Activated CD8-positive, alpha-beta T cell treated with anti-CD3 and anti-CD28 coated beads for 36 hours (primary cell): ENCODE measurements around the gene SSTR5. TPM values are rescaled to one million over a fixed set of nuclear protein-coding genes. Genes with fewer than 3 reads are reported as not detected.

Experiments used
- ATAC-seq: fragments of 200-7000 bp; cut with Tn5 transposase; one replicate; pipeline ENCODE4 v1.10.0; 2021; ENCODE audit warnings: mild to moderate bottlenecking, moderate library complexity
- CTCF ChIA-PET: fragments of 350-600 bp; sonication (Branson Sonifier 250); formaldehyde crosslinking; loops from one replicate; lab custom pipeline; 2021; ENCODE audit warnings: antibody characterized with exemption; lab: Charles Lee
- POLR2A ChIA-PET: fragments of 350-600 bp; sonication (Branson Sonifier 250); formaldehyde crosslinking; loops from one replicate; lab custom pipeline; 2021; ENCODE audit warnings: antibody characterized with exemption; lab: Charles Lee
- DNase-seq: peaks from one replicate; pipeline ENCODE4 v3.0.0-alpha.2; 2020
- H3K27ac Mint-ChIP-seq: one replicate; pipeline ENCODE4 v1.8.0; 2021; ENCODE audit warnings: mild to moderate bottlenecking, mixed read lengths
- H3K27me3 Mint-ChIP-seq: one replicate; pipeline ENCODE4 v1.8.0; 2021; ENCODE audit warnings: mixed read lengths
- H3K36me3 Mint-ChIP-seq: one replicate; pipeline ENCODE4 v1.8.0; 2021; ENCODE audit warnings: low read depth, mixed read lengths
- H3K4me1 Mint-ChIP-seq: one replicate; pipeline ENCODE4 v1.8.0; 2021; ENCODE audit warnings: low read depth, mixed read lengths
- H3K4me3 Mint-ChIP-seq: one replicate; pipeline ENCODE4 v1.8.0; 2021; ENCODE audit warnings: mild to moderate bottlenecking, moderate library complexity, mixed read lengths
- H3K9me3 Mint-ChIP-seq: one replicate; pipeline ENCODE4 v1.8.0; 2021; ENCODE audit warnings: mixed read lengths
- intact Hi-C: fragments of 100-400 bp; cut with micrococcal nuclease; formaldehyde crosslinking; loops from one replicate; pipeline ENCODE4 v1.10.0; 2022
- total RNA-seq, 2 experiments: library from RNA; stranded (reverse); gene quantifications; one replicate each; pipeline ENCODE4 v1.2.3, GENCODE V29; 2021
- TF ChIP-seq, protein P1 (sequence below): fragments of 200-600 bp; IDR thresholded peaks from one replicate; pipeline ENCODE4 v1.8.0; 2022; ENCODE audit warnings: antibody characterized with exemption, mild to moderate bottlenecking

SSTR5 gene
- total RNA-seq, 2 experiments from 2014 or later = not detected

DNA sequence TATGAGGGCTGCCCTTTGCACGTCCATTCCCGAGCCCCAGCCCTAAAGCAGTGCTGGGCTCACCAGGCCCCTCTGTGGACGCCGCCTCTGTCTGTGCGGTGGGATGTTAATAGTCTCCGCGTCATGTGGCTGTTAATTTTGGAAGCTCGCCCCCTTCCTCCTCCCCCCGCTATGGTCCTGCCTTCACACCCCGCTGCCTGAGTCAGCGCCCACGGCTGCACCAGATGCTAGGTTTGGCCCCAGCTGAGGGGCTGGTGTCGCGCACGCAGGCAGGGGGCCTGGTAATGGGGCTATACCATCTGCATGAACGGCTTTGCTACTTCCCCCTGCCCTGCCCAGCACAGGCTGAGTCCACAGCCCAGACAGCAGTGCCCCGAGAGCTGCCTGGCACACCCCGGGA lies 4.1 kb upstream of the SSTR5 start:
- Mint-ChIP-seq H3K27ac (no peak overlapping the region), H3K4me3 (no peak overlapping the region), H3K4me1 (no peaks in the 10 kb centered on the region), H3K27me3 (peaks cover 27% of the 10 kb centered on the region), H3K9me3 (no peaks in the 10 kb centered on the region), H3K36me3 (no peaks in the 10 kb centered on the region)
- TF ChIP-seq, protein P1, sequence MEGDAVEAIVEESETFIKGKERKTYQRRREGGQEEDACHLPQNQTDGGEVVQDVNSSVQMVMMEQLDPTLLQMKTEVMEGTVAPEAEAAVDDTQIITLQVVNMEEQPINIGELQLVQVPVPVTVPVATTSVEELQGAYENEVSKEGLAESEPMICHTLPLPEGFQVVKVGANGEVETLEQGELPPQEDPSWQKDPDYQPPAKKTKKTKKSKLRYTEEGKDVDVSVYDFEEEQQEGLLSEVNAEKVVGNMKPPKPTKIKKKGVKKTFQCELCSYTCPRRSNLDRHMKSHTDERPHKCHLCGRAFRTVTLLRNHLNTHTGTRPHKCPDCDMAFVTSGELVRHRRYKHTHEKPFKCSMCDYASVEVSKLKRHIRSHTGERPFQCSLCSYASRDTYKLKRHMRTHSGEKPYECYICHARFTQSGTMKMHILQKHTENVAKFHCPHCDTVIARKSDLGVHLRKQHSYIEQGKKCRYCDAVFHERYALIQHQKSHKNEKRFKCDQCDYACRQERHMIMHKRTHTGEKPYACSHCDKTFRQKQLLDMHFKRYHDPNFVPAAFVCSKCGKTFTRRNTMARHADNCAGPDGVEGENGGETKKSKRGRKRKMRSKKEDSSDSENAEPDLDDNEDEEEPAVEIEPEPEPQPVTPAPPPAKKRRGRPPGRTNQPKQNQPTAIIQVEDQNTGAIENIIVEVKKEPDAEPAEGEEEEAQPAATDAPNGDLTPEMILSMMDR = no peak
- intact Hi-C loops = no loop called here
- ChIA-PET CTCF (interaction anchor here (1.1 kb wide), 1 partner anchor 11 kb away, joined by 5 read pairs; no protein-coding TSS in a partner anchor), POLR2A (no interaction called here)
- DNase-seq (no peak), ATAC-seq (no peak)

DNA sequence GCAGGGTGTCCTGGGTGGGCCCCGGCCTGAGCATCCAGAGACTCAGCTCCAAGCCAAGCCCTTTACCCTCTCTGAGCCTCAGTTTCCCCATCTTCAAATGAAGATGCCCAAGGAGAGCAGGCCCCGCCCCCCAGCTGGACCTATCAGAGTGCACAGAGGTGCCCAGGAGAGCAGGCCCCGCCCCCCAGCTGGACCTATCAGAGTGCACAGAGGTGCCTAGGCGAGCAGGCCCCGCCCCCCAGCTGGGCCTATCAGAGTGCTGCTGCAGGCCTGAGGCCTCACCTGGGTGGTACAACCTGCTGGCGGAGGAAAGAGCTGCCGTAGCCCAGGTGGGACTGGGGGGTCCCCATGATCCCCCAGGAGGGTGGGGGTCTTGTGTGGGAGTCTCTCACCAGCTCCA lies 3.4 kb upstream of the SSTR5 start:
- ChIA-PET POLR2A (interaction anchor here (0.9 kb wide), 1 partner anchor 43 kb away, joined by 3 read pairs; no protein-coding TSS in a partner anchor), CTCF (interaction anchor here (1.1 to 1.2 kb wide), 2 partner anchors 11 to 12 kb away, joined by 3 to 5 read pairs; no protein-coding TSS in a partner anchor)
- no peak overlapping the region for H3K4me3 Mint-ChIP-seq
- no peaks in the 10 kb centered on the region for H3K36me3 Mint-ChIP-seq
- ATAC-seq (no peak), DNase-seq (peak; percentile 27)
- H3K27me3 Mint-ChIP-seq = peaks cover 27% of the 10 kb centered on the region
- TF ChIP-seq, protein P1 = no peak
- H3K27ac Mint-ChIP-seq = no peak overlapping the region
- intact Hi-C loops = no loop called here
- H3K9me3 Mint-ChIP-seq = no peaks in the 10 kb centered on the region
- H3K4me1 Mint-ChIP-seq = no peaks in the 10 kb centered on the region

DNA sequence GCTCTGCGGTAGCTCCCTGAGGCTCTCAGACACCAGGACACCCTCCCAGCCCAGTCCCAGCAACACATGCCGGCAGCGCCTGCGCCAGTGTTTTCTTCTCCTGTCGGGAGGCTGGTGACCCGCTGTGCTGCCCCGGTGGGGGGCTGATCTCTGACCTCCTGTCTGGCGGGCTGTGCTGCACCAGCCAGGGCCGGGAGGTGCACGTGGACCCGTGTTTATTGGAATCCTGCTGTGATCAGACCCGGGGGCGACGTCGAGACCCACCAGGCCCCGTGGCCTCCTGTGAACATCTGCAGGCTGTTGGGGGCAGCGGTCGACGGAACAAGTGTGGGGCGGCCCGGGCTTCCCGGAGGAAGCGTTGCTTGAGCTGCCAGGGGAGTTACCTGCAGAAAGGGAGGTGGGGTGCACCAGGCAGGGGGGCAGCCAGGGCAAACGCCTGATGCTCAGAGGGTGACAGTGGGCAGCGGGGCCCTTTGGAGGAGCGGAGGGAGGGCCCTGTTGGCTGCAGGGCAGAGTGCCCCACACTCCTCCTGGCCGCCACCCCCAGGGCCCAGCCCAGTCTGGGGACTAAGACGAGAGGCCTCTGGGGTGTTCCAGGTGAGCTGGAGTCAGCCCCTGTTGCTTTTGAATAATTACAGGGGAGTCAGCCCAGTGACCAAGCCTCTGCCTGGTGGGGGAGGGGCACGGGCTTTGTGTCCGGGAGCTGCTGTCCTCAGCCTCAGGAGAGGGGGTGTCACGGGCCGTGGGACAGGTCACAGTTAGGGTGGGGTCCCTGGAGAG lies 2.3 kb upstream of the SSTR5 start:
- H3K9me3 Mint-ChIP-seq = no peaks in the 10 kb centered on the region
- TF ChIP-seq, protein P1 = no peak
- no peaks in the 10 kb centered on the region for H3K4me1 Mint-ChIP-seq
- intact Hi-C loops = no loop called here
- POLR2A ChIA-PET = interaction anchor here (0.8 kb wide), 1 partner anchor 12 kb away, joined by 3 read pairs; no protein-coding TSS in a partner anchor
- H3K36me3 Mint-ChIP-seq = no peaks in the 10 kb centered on the region
- peaks cover 20% of the 10 kb centered on the region for H3K27me3 Mint-ChIP-seq
- ATAC-seq = no peak
- CTCF ChIA-PET = interaction anchor here (1.2 kb wide), 1 partner anchor 12 kb away, joined by 3 read pairs; no protein-coding TSS in a partner anchor
- DNase-seq = no peak
- H3K4me3 Mint-ChIP-seq = no peak overlapping the region
- H3K27ac Mint-ChIP-seq = no peak overlapping the region

DNA sequence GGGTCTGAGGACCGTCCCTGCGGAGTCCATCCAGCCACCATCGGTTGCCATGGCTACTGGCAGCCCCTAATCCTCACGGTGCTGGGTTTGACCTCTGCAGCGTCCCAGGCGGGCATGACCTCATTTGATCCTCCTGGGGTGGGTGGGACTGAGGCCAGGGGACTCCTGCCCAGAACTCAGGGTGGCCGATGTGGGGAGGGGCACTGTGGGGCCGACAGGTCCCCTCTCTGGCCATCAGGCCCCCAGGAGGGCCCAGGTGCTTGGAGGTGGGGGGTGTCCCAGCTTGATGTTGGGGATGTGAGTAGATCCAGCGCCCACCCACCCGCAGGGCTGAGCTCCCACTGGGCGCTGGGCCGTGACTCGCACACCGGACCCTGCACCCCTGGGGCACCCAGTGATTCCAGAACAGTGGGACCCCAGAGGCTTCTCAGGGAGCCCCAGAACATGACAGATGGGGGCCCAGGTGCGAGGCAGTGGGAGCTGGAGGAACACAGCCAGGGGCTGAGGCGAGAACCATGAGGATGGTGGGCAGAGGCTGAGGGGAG lies 1.6 kb upstream of the SSTR5 start:
- H3K27me3 Mint-ChIP-seq = peaks cover 18% of the 10 kb centered on the region
- no peak overlapping the region for H3K27ac Mint-ChIP-seq
- H3K36me3 Mint-ChIP-seq = no peaks in the 10 kb centered on the region
- DNase-seq (no peak), ATAC-seq (no peak)
- intact Hi-C loops = no loop called here
- no peaks in the 10 kb centered on the region for H3K4me1 Mint-ChIP-seq
- ChIA-PET CTCF (no interaction called here), POLR2A (interaction anchor here (0.8 kb wide), 1 partner anchor 12 kb away, joined by 3 read pairs; no protein-coding TSS in a partner anchor)
- H3K4me3 Mint-ChIP-seq = no peak overlapping the region
- TF ChIP-seq, protein P1 = no peak
- H3K9me3 Mint-ChIP-seq = no peaks in the 10 kb centered on the region
